MCF 10A (cell line): Measurements from ENCODE around the gene WFIKKN1. TPM values are rescaled to one million over a fixed set of nuclear protein-coding genes. Genes with fewer than 3 reads are reported as not detected.

Experiments used
- BruUV-seq: library from RNA; stranded (reverse); fragments of 400-500 nt; replicated peaks from 2 replicates; lab custom pipeline; 2021; lab: Mats Ljungman, UMichigan
- CTCF ChIA-PET: fragments of 300-600 bp; sonication (Branson Sonifier 250); formaldehyde crosslinking; extraction: SDS; loops from one replicate; lab custom pipeline; 2021; ENCODE audit warnings: antibody characterized with exemption, inconsistent platforms; lab: Yijun Ruan, JAX
- POLR2A ChIA-PET: fragments of 300-600, 350-650 bp; sonication (Branson Sonifier 250); formaldehyde crosslinking; extraction: SDS; loops from one replicate; lab custom pipeline; 2020; ENCODE audit warnings: antibody characterized with exemption, inconsistent platforms; lab: Yijun Ruan, JAX
- DNase-seq: peaks from one replicate; pipeline ENCODE4 v3.0.0-alpha.2; 2018; ENCODE audit not compliant: unreplicated experiment
- H3K27ac Mint-ChIP-seq: one replicate; pipeline ENCODE4 v1.8.0; 2022; ENCODE audit warnings: mild to moderate bottlenecking, low read depth, mixed read lengths; ENCODE audit not compliant: unreplicated experiment
- H3K27me3 Mint-ChIP-seq: one replicate; pipeline ENCODE4 v1.8.0; 2022; ENCODE audit warnings: mixed read lengths; ENCODE audit not compliant: insufficient read depth, unreplicated experiment
- H3K36me3 Mint-ChIP-seq: one replicate; pipeline ENCODE4 v1.8.0; 2022; ENCODE audit warnings: mild to moderate bottlenecking, moderate library complexity, mixed read lengths; ENCODE audit not compliant: insufficient read depth, unreplicated experiment
- H3K4me1 Mint-ChIP-seq: one replicate; pipeline ENCODE4 v1.8.0; 2022; ENCODE audit warnings: mixed read lengths; ENCODE audit not compliant: insufficient read depth, unreplicated experiment
- H3K4me3 Mint-ChIP-seq: one replicate; pipeline ENCODE4 v1.8.0; 2022; ENCODE audit warnings: mild to moderate bottlenecking, moderate library complexity, mixed read lengths; ENCODE audit not compliant: unreplicated experiment
- H3K9me3 Mint-ChIP-seq: one replicate; pipeline ENCODE4 v1.8.0; 2022; ENCODE audit warnings: mixed read lengths; ENCODE audit not compliant: unreplicated experiment
- intact Hi-C: fragments of 100-400 bp; cut with micrococcal nuclease; formaldehyde crosslinking; loops from 2 replicates; pipeline ENCODE4 v1.14.1; 2022
- total RNA-seq: library from RNA; stranded (reverse); gene quantifications from 2 replicates; pipeline ENCODE4 v1.2.3, GENCODE V29; 2022
- TF ChIP-seq, protein P1 (sequence below): fragments of 200-600 bp; IDR thresholded peaks from one replicate; pipeline ENCODE4 v1.8.0; 2022; ENCODE audit warnings: antibody characterized with exemption, mild to moderate bottlenecking; ENCODE audit not compliant: unreplicated experiment

Gene WFIKKN1
- total RNA-seq, 1 experiment from 2014 or later: 0.14 TPM

DNA sequence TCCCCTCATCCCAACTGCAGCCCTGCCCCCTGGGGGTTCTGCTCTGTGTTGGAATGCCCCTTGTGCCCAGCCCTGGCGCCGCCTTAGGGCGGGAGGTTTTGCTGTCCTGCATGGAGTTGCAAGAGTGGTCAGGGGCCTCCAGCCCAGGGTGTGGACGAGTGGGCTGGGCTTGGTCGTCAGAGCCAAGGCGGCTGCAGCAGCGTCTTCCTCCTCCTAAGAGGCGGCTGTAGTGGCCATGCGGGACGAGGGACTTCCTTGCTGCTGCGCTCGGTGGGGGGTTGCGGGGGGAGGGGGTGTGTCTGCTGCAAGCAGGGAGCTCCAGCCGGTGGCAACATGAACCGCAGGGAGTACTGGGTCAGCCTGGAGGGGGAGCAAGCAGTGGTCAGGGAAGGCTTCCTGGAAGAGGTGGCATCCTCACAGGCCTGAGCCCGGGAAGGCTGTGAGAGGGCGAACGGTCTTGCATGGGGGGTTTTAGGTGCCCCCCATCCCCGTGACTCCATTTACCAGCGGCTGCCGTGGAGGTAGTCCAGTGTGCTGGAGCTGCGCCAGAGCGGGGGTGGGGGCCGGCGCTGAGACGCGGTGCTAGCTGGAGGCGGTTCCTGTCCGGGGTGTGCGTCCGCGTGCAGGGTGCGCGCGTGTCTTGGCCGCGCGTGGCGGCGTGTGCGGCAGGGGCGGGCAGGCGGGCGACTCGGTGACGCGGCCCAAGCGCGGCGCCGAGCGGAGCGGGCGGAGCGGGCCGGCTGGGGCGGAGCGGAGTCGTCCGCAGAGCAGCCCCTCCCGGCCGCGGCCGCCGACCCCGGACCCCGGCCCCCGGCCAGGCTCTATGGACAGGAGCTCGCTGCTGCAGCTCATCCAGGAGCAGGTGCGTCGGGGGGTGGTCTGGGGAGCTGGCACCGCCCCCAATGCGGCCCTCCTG, 44.4 kb downstream of the WFIKKN1 start, which contains the start of gene RHBDL1:
Gene RHBDL1, plus strand, starts transcription at position 704 of the 916 bp plus-strand sequence. Its CDS starts 120 bp downstream, at position 824.
- H3K9me3 Mint-ChIP-seq: no peaks in the 10 kb centered on the region
- TF ChIP-seq, protein P1, sequence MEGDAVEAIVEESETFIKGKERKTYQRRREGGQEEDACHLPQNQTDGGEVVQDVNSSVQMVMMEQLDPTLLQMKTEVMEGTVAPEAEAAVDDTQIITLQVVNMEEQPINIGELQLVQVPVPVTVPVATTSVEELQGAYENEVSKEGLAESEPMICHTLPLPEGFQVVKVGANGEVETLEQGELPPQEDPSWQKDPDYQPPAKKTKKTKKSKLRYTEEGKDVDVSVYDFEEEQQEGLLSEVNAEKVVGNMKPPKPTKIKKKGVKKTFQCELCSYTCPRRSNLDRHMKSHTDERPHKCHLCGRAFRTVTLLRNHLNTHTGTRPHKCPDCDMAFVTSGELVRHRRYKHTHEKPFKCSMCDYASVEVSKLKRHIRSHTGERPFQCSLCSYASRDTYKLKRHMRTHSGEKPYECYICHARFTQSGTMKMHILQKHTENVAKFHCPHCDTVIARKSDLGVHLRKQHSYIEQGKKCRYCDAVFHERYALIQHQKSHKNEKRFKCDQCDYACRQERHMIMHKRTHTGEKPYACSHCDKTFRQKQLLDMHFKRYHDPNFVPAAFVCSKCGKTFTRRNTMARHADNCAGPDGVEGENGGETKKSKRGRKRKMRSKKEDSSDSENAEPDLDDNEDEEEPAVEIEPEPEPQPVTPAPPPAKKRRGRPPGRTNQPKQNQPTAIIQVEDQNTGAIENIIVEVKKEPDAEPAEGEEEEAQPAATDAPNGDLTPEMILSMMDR: no peak
- POLR2A ChIA-PET: interaction anchor here (0.6 to 2.0 kb wide), 9 partner anchors 9 to 85 kb away, joined by 3 to 17 read pairs (median 3); partner anchors contain the start of genes JMJD8, RAB40C, WDR24 and WDR90
- peaks cover 47% of the 10 kb centered on the region for H3K36me3 Mint-ChIP-seq
- no peak for DNase-seq
- no peak within 1 kb of the TSS for H3K27ac Mint-ChIP-seq
- BruUV-seq: no TSS peak
- H3K4me3 Mint-ChIP-seq: no peak within 1 kb of the TSS
- H3K27me3 Mint-ChIP-seq: no peaks in the 10 kb centered on the region
- intact Hi-C loops: no loop called here
- H3K4me1 Mint-ChIP-seq: no peaks in the 10 kb centered on the region
- CTCF ChIA-PET: no interaction called here

DNA sequence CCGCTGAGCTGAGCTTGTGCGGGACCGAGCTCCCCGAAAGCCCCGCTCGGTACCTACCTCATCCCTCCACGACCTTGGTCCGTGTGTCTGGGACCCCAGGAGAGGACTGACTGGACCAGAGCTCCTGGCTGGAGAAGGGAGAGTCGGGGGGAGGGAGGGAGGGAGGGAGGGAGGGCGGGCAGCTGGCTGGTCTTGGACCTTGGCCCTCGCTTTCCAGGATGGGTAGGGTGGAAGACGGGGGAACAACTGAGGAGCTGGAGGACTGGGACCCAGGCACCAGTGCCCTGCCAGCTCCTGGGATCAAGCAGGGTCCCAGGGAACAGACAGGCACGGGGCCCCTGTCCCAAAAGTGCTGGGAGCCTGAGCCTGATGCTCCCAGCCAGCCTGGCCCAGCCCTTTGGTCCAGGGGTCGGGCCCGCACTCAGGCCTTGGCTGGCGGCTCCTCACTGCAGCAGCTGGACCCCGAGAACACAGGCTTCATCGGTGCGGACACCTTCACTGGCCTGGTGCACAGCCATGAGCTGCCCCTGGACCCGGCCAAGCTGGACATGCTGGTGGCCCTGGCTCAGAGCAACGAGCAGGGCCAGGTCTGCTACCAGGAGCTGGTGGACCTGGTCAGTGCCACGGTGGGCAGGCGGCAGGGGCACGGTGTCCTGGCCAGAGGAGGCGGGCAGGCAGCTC, 45.2 kb downstream of the WFIKKN1 start:
- Mint-ChIP-seq H3K27ac (no peak overlapping the region), H3K27me3 (no peaks in the 10 kb centered on the region), H3K36me3 (peaks cover 49% of the 10 kb centered on the region), H3K4me3 (no peak overlapping the region), H3K9me3 (no peaks in the 10 kb centered on the region), H3K4me1 (no peaks in the 10 kb centered on the region)
- no peak for DNase-seq
- no TSS peak for BruUV-seq
- ChIA-PET CTCF (interaction anchor here (0.6 to 0.8 kb wide), 4 partner anchors 8 to 117 kb away, joined by 3 to 5 read pairs (median 3); partner anchors contain the start of gene RHOT2), POLR2A (interaction anchor here (0.6 to 2.0 kb wide), 11 partner anchors 8 to 86 kb away, joined by 3 to 17 read pairs (median 3); partner anchors contain the start of genes ANTKMT, JMJD8, RAB40C and RHOT2)
- TF ChIP-seq, protein P1: no peak
- intact Hi-C loops: no loop called here

DNA sequence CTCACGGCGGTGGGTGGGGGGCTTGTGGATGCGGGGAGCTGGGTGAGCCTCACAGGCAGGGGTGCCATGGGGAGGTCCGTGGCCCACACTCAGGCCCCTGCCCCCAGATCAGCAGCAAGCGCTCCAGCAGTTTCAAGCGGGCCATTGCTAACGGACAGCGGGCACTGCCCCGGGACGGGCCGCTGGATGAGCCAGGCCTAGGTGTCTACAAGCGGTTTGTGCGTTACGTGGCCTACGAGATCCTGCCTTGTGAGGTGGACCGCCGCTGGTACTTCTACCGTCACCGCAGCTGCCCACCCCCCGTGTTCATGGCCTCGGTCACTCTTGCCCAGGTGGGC, 45.7 kb downstream of the WFIKKN1 start:
- intact Hi-C loops: no loop called here
- Mint-ChIP-seq H3K27me3 (no peaks in the 10 kb centered on the region), H3K36me3 (peaks cover 49% of the 10 kb centered on the region), H3K27ac (no peak overlapping the region), H3K4me1 (no peaks in the 10 kb centered on the region), H3K9me3 (no peaks in the 10 kb centered on the region), H3K4me3 (peak overlapping the region; percentile 14)
- DNase-seq: no peak
- TF ChIP-seq, protein P1: no peak
- ChIA-PET POLR2A (interaction anchor here (0.6 to 2.0 kb wide), 7 partner anchors 9 to 83 kb away, joined by 3 to 17 read pairs (median 3); partner anchors contain the start of genes ANTKMT, RHOT2 and WDR24), CTCF (interaction anchor here (0.6 to 0.8 kb wide), 4 partner anchors 9 to 117 kb away, joined by 3 to 5 read pairs (median 3); partner anchors contain the start of gene RHOT2)
- no TSS peak for BruUV-seq
